HepG2 (cell line): Measurements from ENCODE around the gene POLH. TPM values are rescaled to one million over a fixed set of nuclear protein-coding genes. Genes with fewer than 3 reads are reported as not detected.

ENCODE experiments used
- ATAC-seq: fragments of 200-7000 bp; cut with Tn5 transposase; 3 replicates; pipeline ENCODE4 v1.9.1; 2020; ENCODE audit warnings: mild to moderate bottlenecking, moderate library complexity
- BruUV-seq: library from RNA; stranded (reverse); fragments of 400-500 nt; replicated peaks from 2 replicates; lab custom pipeline; 2021; lab: Mats Ljungman, UMichigan
- CTCF ChIA-PET: fragments of 300-600 bp; formaldehyde crosslinking; extraction: SDS; loops from one replicate; lab custom pipeline; 2021; ENCODE audit warnings: low total read pairs, inconsistent platforms, low intra/inter-chr PET ratio; lab: Yijun Ruan, JAX
- POLR2A ChIA-PET: fragments of 350-600 bp; sonication (Branson Sonifier 250); formaldehyde crosslinking; loops from one replicate; lab custom pipeline; 2020; ENCODE audit warnings: antibody characterized with exemption, inconsistent platforms; lab: Yijun Ruan, JAX
- DNase-seq: peaks from one replicate; pipeline ENCODE4 v3.0.0-alpha.2; 2015; ENCODE audit warnings: low spot score
- FAIRE-seq: peaks from 3 replicates; lab custom pipeline; 2011; peaks lifted over from hg19 to GRCh38; lab: Jason Lieb, UNC
- H2AFZ ChIP-seq: one replicate; pipeline ENCODE4 v1.6.1; 2011; ENCODE audit warnings: low read length, inconsistent platforms
- H3K27ac ChIP-seq: fragments of 300-600 bp; 3 replicates; pipeline ENCODE4 v1.8.0; 2011; ENCODE audit warnings: mixed run types, mild to moderate bottlenecking, mixed read lengths, low read length, inconsistent platforms; ENCODE audit not compliant: insufficient read depth; ENCODE audit errors: extremely low read length
- H3K27me3 ChIP-seq, 2 experiments: fragments of 200-600 bp in 1 of 2; 2 replicates in 1 of 2; 3 replicates in 1 of 2; pipeline versions ENCODE4 v1.6.0 to v1.8.0; 2011; ENCODE audit warnings: low read length in 2 of 2, mild to moderate bottlenecking in 2 of 2, moderate library complexity in 2 of 2, inconsistent platforms in 1 of 2; ENCODE audit not compliant: insufficient read depth in 2 of 2, control insufficient read depth in 1 of 2
- H3K36me3 ChIP-seq, 2 experiments: fragments of 200-600 bp in 1 of 2; replicated peaks in 1 of 2; 2 replicates in 1 of 2; 3 replicates in 1 of 2; pipeline versions ENCODE4 v1.5.1 to v1.8.0; 2011; ENCODE audit warnings: low read length in 2 of 2, inconsistent platforms in 1 of 2; ENCODE audit not compliant: insufficient read depth in 2 of 2, control insufficient read depth in 1 of 2
- H3K4me1 ChIP-seq: 2 replicates; pipeline ENCODE4 v1.5.1; 2012; ENCODE audit warnings: low read length, inconsistent platforms; ENCODE audit not compliant: insufficient read depth
- H3K4me2 ChIP-seq: 2 replicates; pipeline ENCODE4 v1.6.0; 2011; ENCODE audit warnings: low read depth, low read length, inconsistent platforms
- H3K4me3 ChIP-seq, 3 experiments: fragments of 200-600 bp in 1 of 3; sonication (generic), shearing (Covaris generic) in 1 of 3; replicated peaks in 1 of 3; 2 replicates each; pipeline ENCODE4 v1.5.1; 2011 to 2016; ENCODE audit warnings: low read length in 3 of 3, inconsistent platforms in 2 of 3, low read depth in 2 of 3, mild to moderate bottlenecking in 2 of 3, control low read depth in 1 of 3, mixed read lengths in 1 of 3; ENCODE audit not compliant: insufficient read depth in 1 of 3
- H3K79me2 ChIP-seq: one replicate; pipeline ENCODE4 v1.6.1; 2011; ENCODE audit warnings: low read length, inconsistent platforms; ENCODE audit not compliant: insufficient read depth
- H3K9ac ChIP-seq: 2 replicates; pipeline ENCODE4 v1.6.0; 2011; ENCODE audit warnings: mild to moderate bottlenecking, low read depth, low read length, inconsistent platforms; ENCODE audit not compliant: insufficient read depth
- H3K9me3 ChIP-seq: 2 replicates; pipeline ENCODE4 v1.5.1; 2012; ENCODE audit warnings: mild to moderate bottlenecking, low read length
- H4K20me1 ChIP-seq: 2 replicates; pipeline ENCODE4 v1.6.0; 2011; ENCODE audit warnings: inconsistent platforms, mild to moderate bottlenecking, low read length, moderate library complexity; ENCODE audit not compliant: insufficient read depth
- E2F2 ChIP-seq: sonication (generic); formaldehyde crosslinking; IDR thresholded peaks from 2 replicates; pipeline ENCODE4 v1.4.0; 2020; ENCODE audit warnings: missing genetic modification reagents, borderline replicate concordance
- FOXA3 ChIP-seq: IDR thresholded peaks from 2 replicates; pipeline ENCODE4 v1.6.1; 2016; ENCODE audit warnings: missing genetic modification reagents, missing compliant biosample characterization
- FOXC1 ChIP-seq: sonication (generic); formaldehyde crosslinking; IDR thresholded peaks from 2 replicates; pipeline ENCODE4 v1.8.0; 2022; ENCODE audit warnings: mild to moderate bottlenecking, missing genetic modification reagents, borderline replicate concordance
- MIER3 ChIP-seq: IDR thresholded peaks from 2 replicates; pipeline ENCODE4 v1.6.1; 2016; ENCODE audit warnings: missing compliant biosample characterization, borderline replicate concordance
- NR2F1 ChIP-seq, 2 experiments: fragments of 450-650 bp in 1 of 2; formaldehyde crosslinking in 1 of 2; IDR thresholded peaks; 2 replicates each; pipeline versions ENCODE4 v1.5.0 to v1.6.1; 2016 to 2020; ENCODE audit warnings: mild to moderate bottlenecking in 1 of 2, missing compliant biosample characterization in 1 of 2, missing genetic modification reagents in 1 of 2, moderate library complexity in 1 of 2
- ONECUT2 ChIP-seq: sonication (generic); formaldehyde crosslinking; IDR thresholded peaks from 2 replicates; pipeline ENCODE4 v1.4.0; 2020; ENCODE audit warnings: missing genetic modification reagents
- SMARCC2 ChIP-seq: fragments of 450-650 bp; IDR thresholded peaks from 2 replicates; pipeline ENCODE4 v1.6.1; 2017; ENCODE audit warnings: antibody characterized with exemption, mild to moderate bottlenecking
- SP1 ChIP-seq, 2 experiments: fragments of 450-650 bp in 1 of 2; sonication (generic) in 1 of 2; formaldehyde crosslinking in 1 of 2; IDR thresholded peaks; 2 replicates each; pipeline versions ENCODE4 v1.4.0 to v1.6.1; 2016 to 2020; ENCODE audit warnings: missing genetic modification reagents in 1 of 2
- ZBED4 ChIP-seq: sonication (generic); formaldehyde crosslinking; IDR thresholded peaks from 2 replicates; pipeline ENCODE4 v1.4.0; 2020; ENCODE audit warnings: missing genetic modification reagents, borderline replicate concordance
- ZNF335 ChIP-seq: sonication (generic); formaldehyde crosslinking; IDR thresholded peaks from 2 replicates; pipeline ENCODE4 v1.4.0; 2020; ENCODE audit warnings: missing genetic modification reagents
- ZNF563 ChIP-seq: sonication (generic); formaldehyde crosslinking; IDR thresholded peaks from 2 replicates; pipeline ENCODE4 v1.8.0; 2022; ENCODE audit warnings: mild to moderate bottlenecking, moderate library complexity, missing genetic modification reagents
- ZNF616 ChIP-seq: sonication (generic); formaldehyde crosslinking; IDR thresholded peaks from 2 replicates; pipeline ENCODE4 v1.5.0; 2020; ENCODE audit warnings: low read depth, mild to moderate bottlenecking, missing genetic modification reagents
- ZNF792 ChIP-seq: IDR thresholded peaks from 2 replicates; pipeline ENCODE4 v1.6.1; 2016
- ZSCAN21 ChIP-seq: sonication (generic); formaldehyde crosslinking; IDR thresholded peaks from 2 replicates; pipeline ENCODE4 v1.8.0; 2022; ENCODE audit warnings: mild to moderate bottlenecking, missing genetic modification reagents, moderate library complexity, borderline replicate concordance
- WGBS: methylation state at CpG from one replicate; pipeline ENCODE4 v1.1.6; 2017; ENCODE audit warnings: low lambda C conversion rate; 5-methylcytosine and 5-hydroxymethylcytosine counted together
- in situ Hi-C: cut with HindIII; loops from 2 replicates; pipeline ENCODE4 v1.10.0; 2017; ENCODE audit warnings: low pct_unique_long_range_greater_than_20kb; ENCODE audit not compliant: extremely low pct_ligation_motif_present
- intact Hi-C: fragments of 100-400 bp; cut with micrococcal nuclease; formaldehyde crosslinking; loops from one replicate; pipeline ENCODE4 v1.10.0; 2022; ENCODE audit not compliant: unreplicated experiment
- polyA plus RNA-seq, 8 experiments: library from polyadenylated mRNA; depleted of rRNA in 3 of 8; stranded (reverse) in 7 of 8; unstranded in 1 of 8; fragments of >200 nt; fragmentation: Illumina TruSeq in 4 of 8; extraction: Trizol in 4 of 8; gene quantifications; 2 replicates each; pipeline versions ENCODE4 v1.2.1 to v1.2.3, GENCODE V29; 2011 to 2016; ENCODE audit warnings: low read depth in 4 of 8, missing spikeins in 1 of 8, mixed read lengths in 1 of 8; ENCODE audit not compliant: insufficient read depth in 1 of 8
- total RNA-seq, 5 experiments: library from RNA; depleted of rRNA; stranded (reverse); fragments of >200 nt; fragmentation: Illumina TruSeq; extraction: Trizol; gene quantifications; 2 replicates each; pipeline ENCODE4 v1.2.3, GENCODE V29; 2016; ENCODE audit warnings: low read depth in 1 of 5
- TF ChIP-seq, protein P1 (sequence below): fragments of 450-650 bp; IDR thresholded peaks from 2 replicates; pipeline ENCODE4 v1.6.1; 2016

POLH gene
- total and polyA plus RNA-seq, 2 of the 13 experiments (the other 11 are each of a cell fraction or from before 2014, with no cell fraction given), result 11.6 to 25.0 TPM

DNA sequence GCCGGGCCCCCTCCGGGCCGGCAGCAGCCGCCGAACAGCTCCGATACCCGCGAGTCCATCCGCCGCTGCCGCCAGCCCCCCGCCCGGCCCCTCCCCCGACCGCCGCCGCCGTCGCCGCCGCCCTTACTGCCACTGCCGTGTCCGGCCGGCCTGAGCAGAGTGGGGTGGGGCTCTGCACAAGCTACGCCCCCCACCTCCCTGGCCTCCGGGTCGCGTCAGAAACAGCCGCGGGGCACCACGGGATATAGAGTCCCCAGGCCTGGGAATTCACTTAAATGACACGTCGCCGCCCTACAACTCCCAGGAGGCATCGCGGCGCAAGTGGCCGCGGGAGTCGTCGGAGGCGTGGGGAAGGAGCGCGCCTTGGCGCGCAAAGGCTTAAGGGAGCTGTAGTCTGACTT is 53.1 kb downstream of the POLH start, which contains the start of gene GTPBP2:
Gene GTPBP2 (minus strand): TSS at position 161 of the 401 bp plus-strand sequence. CDS start 102 bp downstream, at position 59.
- intact Hi-C loops, result loop anchor here (5.0 kb wide), 1 partner anchor 457 kb away; the partner anchor contains the start of gene SRF
- Histone ChIP-seq H3K4me1 (peaks cover 36% of the 10 kb centered on the region), H3K4me2 (peak within 1 kb of the TSS; percentile 99), H3K36me3 (peaks cover 21 to 23% of the 10 kb centered on the region in 2 experiments), H3K9ac (peak within 1 kb of the TSS; percentile 92), H3K79me2 (peaks cover 17% of the 10 kb centered on the region), H3K4me3 (peak within 1 kb of the TSS; percentile 76 to 89 (median 85)), H4K20me1 (no peaks in the 10 kb centered on the region), H3K27me3 (no peaks in the 10 kb centered on the region; a peak in 1 of 5 replicates), H2AFZ (peak within 1 kb of the TSS; percentile 34), H3K27ac (peak within 1 kb of the TSS; percentile 87), H3K9me3 (no peaks in the 10 kb centered on the region)
- BruUV-seq, result no TSS peak
- CTCF ChIA-PET, result no interaction called here
- ATAC-seq, result peak; percentile 91
- DNase-seq, result peak; percentile 99
- POLR2A ChIA-PET, result interaction anchor here (0.6 to 3.0 kb wide), 47 partner anchors 10 to 628 kb away, joined by 3 to 55 read pairs (median 5); partner anchors contain the start of genes ABCC10, HSP90AB1, LRRC73 and MRPS18A
- in situ Hi-C loops, result no loop called here
- FAIRE-seq, result peak; percentile 96
- 5% methylated on average over 17 of the region's 46 CpGs for WGBS
- no peak for TF ChIP-seq FOXC1 (CRISPR knock-in tag)
- 0 out of 2 replicates have a peak, but pooled peaks have one; percentile 26 for TF ChIP-seq E2F2 (CRISPR knock-in tag)
- TF ChIP-seq ZNF792 (CRISPR knock-in tag), result peak; percentile 77; the same call in 1 of the 2 replicates
- TF ChIP-seq ZNF616 (CRISPR knock-in tag), result no peak
- no peak for TF ChIP-seq SMARCC2
- TF ChIP-seq ONECUT2 (CRISPR knock-in tag), result no peak
- 0 out of 4 replicates have a peak, but pooled peaks of 1 of the 2 experiments have one; percentile 8 for TF ChIP-seq NR2F1 (CRISPR knock-in tag; IDR thresholded peaks at IDR 0.05)
- TF ChIP-seq FOXA3 (CRISPR knock-in tag), result peak; percentile 50; the same call in 1 of the 2 replicates
- TF ChIP-seq, protein P1, sequence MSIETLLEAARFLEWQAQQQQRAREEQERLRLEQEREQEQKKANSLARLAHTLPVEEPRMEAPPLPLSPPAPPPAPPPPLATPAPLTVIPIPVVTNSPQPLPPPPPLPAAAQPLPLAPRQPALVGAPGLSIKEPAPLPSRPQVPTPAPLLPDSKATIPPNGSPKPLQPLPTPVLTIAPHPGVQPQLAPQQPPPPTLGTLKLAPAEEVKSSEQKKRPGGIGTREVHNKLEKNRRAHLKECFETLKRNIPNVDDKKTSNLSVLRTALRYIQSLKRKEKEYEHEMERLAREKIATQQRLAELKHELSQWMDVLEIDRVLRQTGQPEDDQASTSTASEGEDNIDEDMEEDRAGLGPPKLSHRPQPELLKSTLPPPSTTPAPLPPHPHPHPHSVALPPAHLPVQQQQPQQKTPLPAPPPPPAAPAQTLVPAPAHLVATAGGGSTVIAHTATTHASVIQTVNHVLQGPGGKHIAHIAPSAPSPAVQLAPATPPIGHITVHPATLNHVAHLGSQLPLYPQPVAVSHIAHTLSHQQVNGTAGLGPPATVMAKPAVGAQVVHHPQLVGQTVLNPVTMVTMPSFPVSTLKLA, result peak; percentile 42; the same call in 1 of the 2 replicates
- 0 out of 2 replicates have a peak, but pooled peaks have one; percentile 10 for TF ChIP-seq ZNF335 (CRISPR knock-in tag)
- TF ChIP-seq ZNF563 (CRISPR knock-in tag), result 0 out of 2 replicates have a peak, but pooled peaks have one; percentile 66
- TF ChIP-seq ZBED4, result 0 out of 2 replicates have a peak, but pooled peaks have one; percentile 47
- no peak for TF ChIP-seq SP1 (IDR thresholded peaks at IDR 0.05)
- peak; percentile 87 for TF ChIP-seq SP1 (CRISPR knock-in tag; IDR thresholded peaks at IDR 0.05)
- 0 out of 2 replicates have a peak, but pooled peaks have one; percentile 28 for TF ChIP-seq ZSCAN21 (CRISPR knock-in tag)
- peak; percentile 63; the same call in 1 of the 2 replicates for TF ChIP-seq MIER3 (CRISPR knock-in tag)
